SKM-1 treated with dmso at 0.1 percent for 144 hours (cell line): ENCODE results near the gene USP13.
"Not testable (repeated sequence)": the region's sequence is repeated elsewhere in the genome, so short reads cannot be mapped to it uniquely, and the experiment has no call there.

Source experiments
- DNase-seq: peaks from one replicate; lab custom pipeline; 2025; ENCODE audit not compliant: unreplicated experiment; lab: John Stamatoyannopoulos, UW

Gene USP13

GRCh38 chr3:179652447-179653095 is at the start of gene USP13:
TSS of gene USP13 (plus strand) at chr3:179653040. CDS start at chr3:179653226, 186 bp downstream.
- peak; percentile 64 for DNase-seq

- DNase-seq = no peak
Measured at GRCh38 chr3:179603321-179603720, 49.5 kb upstream of the USP13 start.

- no peak for DNase-seq
Measured at GRCh38 chr3:179603831-179604230, 49.0 kb upstream of the USP13 start.

- DNase-seq = peak; percentile 95
Measured at GRCh38 chr3:179604321-179605078, 48.3 kb upstream of the USP13 start, which contains the start of the genes MRPL47 and NDUFB5. TSS of gene MRPL47 (minus strand) at chr3:179604638. CDS start at chr3:179604624, 14 bp downstream. TSS of gene NDUFB5 (plus strand) at chr3:179604794. CDS start at chr3:179604816, 22 bp downstream.

GRCh38 chr3:179606534-179607085 is 46.2 kb upstream of the USP13 start:
- no peak for DNase-seq

- no peak for DNase-seq
Measured at GRCh38 chr3:179608931-179609720, 43.7 kb upstream of the USP13 start.

- DNase-seq = no peak
Measured at GRCh38 chr3:179610066-179610465, 42.8 kb upstream of the USP13 start.

GRCh38 chr3:179613807-179614206 is 39.0 kb upstream of the USP13 start:
- DNase-seq = no peak

GRCh38 chr3:179615458-179616173 is 37.2 kb upstream of the USP13 start:
- DNase-seq = no peak

- no peak for DNase-seq
Measured at GRCh38 chr3:179622023-179622422, 30.8 kb upstream of the USP13 start.

GRCh38 chr3:179624451-179624850 is 28.4 kb upstream of the USP13 start:
- no peak for DNase-seq

- peak; percentile 18 for DNase-seq
Measured at GRCh38 chr3:179630753-179631451, 21.9 kb upstream of the USP13 start.

GRCh38 chr3:179640469-179640868 is 12.4 kb upstream of the USP13 start:
- no peak for DNase-seq

GRCh38 chr3:179642871-179643270 is 10.0 kb upstream of the USP13 start:
- DNase-seq = no peak

- DNase-seq = not testable (repeated sequence)
Measured at GRCh38 chr3:179643837-179644236, 9.0 kb upstream of the USP13 start.

- DNase-seq = no peak
Measured at GRCh38 chr3:179646177-179646576, 6.7 kb upstream of the USP13 start.

- DNase-seq = peak; percentile 53
Measured at GRCh38 chr3:179651687-179652446, 973 bp upstream of the USP13 start.

GRCh38 chr3:179653096-179653797 is 407 bp downstream of the USP13 start:
- peak; percentile 47 for DNase-seq

- DNase-seq = no peak
Measured at GRCh38 chr3:179655236-179655635, 2.4 kb downstream of the USP13 start.
